GM18907 (cell line): Measurements from ENCODE around the gene CYB5D1.
A peak's percentile ranks its signal among the peaks of the same experiment; 100 is the strongest.

Experiments used
- ATAC-seq: cut with Tn5 transposase; IDR thresholded peaks from one replicate; pipeline ENCODE4 v1.9.1; 2021; ENCODE audit warnings: mild to moderate bottlenecking, moderate library complexity; ENCODE audit not compliant: unreplicated experiment

Gene CYB5D1

DNA sequence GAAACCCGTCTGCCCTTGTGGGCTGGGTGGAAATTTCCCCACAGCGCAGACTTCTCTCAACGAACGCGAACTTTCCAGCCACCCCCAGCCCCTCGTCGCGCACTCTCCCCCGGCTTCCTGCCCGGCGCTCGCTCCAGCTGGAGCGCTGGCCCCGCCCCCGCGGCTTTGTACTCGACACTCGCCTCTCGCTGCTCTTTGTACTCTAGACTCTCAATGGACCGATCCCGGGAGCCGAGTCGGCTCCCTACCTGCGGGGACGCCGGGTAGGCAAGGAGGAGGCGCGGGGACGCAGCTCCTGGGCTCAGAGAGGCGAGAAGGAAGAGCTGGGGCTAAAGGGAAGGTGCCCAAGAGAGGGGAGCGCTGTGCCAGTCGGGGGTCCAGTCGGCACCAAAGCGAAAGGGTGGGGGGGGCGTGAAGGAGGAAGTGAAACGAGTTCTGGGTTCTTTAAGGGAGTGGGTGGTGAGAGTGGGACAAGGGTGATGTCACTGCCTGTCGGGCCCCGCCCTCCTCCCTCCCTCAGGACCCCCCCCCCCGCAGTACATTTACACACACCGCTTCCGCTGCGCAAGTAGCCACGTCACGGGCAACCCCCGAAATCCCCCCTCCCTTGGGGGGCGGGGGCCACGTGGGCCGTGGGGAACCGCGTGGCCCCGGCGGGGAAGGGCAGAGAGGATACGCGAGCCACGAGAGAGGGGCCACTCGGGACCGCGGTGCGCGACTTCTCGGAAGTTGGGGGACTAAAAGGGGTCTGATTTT lies 14.1 kb upstream of the CYB5D1 start:
- peak; percentile 28 for ATAC-seq

DNA sequence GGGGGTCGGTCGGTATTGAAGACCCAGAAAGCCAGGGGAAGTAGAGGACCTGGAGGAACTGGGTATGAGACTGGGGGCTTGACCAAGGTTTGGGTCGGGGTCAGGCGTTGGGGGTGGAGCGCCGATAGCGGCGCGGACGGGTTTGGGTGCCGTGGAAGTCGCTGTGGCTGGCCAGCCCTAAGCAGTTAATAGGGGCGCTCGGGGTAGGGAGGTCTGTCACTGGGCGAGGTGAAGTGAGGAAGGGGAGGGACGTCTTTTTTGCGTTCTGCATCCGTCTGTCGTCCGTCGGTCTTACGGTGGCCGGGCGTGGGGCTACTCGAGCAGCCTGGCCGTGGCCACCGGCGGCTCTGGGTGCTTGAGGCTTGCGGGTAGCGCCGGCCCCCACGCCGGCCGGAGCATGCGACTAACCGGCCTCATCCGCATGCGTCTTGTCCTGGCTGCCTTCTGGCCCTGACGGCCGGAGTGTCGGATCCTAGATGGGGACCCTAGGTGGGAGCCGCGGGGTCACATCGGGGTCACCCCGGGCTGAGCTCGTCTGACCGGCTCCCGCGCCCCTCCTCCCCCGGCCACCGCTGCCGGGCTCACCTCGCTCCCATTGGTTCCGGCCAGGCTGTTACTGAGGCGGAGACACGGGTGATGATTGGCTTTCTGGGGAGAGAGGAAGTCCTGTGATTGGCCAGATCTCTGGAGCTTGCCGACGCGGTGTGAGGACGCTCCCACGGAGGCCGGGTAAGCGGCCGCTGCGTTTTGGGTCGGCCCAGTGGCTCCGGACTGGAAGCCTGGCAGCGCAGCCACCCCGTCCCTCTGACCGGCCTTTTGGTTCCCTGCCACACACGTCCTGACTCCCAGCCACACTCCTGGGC lies 13.3 kb upstream of the CYB5D1 start:
- peak; percentile 46 for ATAC-seq

GRCh38 chr17:7845359-7846062 lies 12.3 kb upstream of the CYB5D1 start:
- ATAC-seq = no peak

GRCh38 chr17:7846063-7846735 lies 11.6 kb upstream of the CYB5D1 start:
- no peak for ATAC-seq

DNA sequence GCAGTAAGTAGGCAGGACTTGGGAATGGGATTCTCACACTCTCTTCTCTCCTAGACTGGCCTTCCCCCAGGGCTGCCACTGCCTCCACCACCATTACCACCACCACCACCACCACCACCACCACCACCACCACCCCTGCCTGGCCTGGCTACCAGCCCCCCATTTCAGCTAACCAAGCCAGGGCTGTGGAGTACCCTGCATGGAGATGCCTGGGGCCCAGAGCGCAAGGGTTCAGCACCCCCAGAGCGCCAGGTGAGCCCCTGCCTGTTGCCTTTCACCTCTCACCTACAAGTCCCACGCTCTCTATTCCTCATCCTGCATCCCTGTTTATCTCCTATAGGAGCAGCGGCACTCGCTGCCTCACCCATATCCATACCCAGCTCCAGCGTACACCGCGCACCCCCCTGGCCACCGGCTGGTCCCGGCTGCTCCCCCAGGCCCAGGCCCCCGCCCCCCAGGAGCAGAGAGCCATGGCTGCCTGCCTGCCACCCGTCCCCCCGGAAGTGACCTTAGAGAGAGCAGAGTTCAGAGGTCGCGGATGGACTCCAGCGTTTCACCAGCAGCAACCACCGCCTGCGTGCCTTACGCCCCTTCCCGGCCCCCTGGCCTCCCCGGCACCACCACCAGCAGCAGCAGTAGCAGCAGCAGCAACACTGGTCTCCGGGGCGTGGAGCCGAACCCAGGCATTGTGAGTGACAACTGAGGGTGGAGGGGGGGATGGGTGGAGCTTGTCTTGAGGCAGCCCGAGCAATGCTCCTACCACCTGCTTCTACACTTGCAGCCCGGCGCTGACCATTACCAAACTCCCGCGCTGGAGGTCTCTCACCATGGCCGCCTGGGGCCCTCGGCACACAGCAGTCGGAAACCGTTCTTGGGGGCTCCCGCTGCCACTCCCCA lies 10.8 kb upstream of the CYB5D1 start:
- no peak for ATAC-seq

GRCh38 chr17:7848131-7848579 lies 9.6 kb upstream of the CYB5D1 start:
- no peak for ATAC-seq

DNA sequence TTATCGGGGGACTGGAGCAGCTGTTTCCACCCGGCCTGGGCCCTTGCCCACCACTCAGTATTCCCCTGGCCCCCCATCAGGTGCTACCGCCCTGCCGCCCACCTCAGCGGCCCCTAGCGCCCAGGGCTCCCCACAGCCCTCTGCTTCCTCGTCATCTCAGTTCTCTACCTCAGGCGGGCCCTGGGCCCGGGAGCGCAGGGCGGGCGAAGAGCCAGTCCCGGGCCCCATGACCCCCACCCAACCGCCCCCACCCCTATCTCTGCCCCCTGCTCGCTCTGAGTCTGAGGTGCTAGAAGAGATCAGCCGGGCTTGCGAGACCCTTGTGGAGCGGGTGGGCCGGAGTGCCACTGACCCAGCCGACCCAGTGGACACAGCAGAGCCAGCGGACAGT lies 9.1 kb upstream of the CYB5D1 start:
- ATAC-seq = no peak

GRCh38 chr17:7849130-7849750 lies 8.6 kb upstream of the CYB5D1 start:
- no peak for ATAC-seq

DNA sequence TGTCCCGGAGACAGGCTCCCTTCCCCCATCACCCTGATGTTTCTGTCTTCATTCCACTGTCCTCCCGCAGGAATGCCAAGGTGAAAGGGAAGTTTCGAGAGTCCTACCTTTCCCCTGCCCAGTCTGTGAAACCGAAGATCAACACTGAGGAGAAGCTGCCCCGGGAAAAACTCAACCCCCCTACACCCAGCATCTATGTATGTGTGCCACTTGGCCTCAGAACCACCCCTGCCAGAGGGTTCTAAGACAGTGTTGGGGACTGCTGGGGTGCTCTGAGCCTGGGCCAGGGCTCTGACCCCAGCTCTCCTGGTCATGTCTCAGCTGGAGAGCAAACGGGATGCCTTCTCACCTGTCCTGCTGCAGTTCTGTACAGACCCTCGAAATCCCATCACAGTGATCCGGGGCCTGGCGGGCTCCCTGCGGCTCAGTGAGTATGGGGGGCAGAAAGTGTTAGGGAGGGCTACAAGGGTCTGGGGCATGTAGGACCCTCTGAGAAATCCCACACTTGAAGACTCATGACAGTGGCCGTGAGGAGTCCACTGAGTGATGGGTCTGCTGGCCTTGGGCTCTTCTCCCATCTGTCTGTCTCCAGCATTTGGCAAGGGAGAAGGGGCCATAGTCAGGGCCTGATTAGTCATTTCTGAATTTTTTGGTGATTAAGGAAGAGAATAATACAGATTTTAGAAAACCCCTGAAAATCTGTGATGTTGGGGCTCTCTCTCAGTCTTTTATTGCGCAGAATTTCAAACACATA lies 7.9 kb upstream of the CYB5D1 start:
- no peak for ATAC-seq

GRCh38 chr17:7850701-7851437 lies 6.9 kb upstream of the CYB5D1 start:
- ATAC-seq = peak; percentile 10

GRCh38 chr17:7851438-7852261 lies 6.2 kb upstream of the CYB5D1 start:
- peak; percentile 60 for ATAC-seq

DNA sequence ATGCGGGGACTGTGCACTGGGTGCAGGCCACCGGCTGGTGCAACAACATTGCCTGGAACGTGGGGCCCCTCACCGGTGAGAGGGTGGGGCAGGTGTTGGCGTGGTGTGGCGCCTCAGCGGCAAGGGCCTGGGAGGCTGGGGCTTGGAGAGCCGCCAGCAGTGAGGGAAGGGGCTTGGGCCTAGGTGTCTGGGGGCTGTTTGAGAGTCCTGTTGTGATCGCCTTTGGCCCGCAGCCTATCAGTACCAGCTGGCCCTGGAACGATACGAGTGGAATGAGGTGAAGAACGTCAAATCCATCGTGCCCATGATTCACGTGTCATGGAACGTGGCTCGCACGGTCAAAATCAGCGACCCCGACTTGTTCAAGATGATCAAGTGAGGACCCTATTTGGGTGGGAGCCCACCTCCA lies 5.5 kb upstream of the CYB5D1 start:
- no peak for ATAC-seq

DNA sequence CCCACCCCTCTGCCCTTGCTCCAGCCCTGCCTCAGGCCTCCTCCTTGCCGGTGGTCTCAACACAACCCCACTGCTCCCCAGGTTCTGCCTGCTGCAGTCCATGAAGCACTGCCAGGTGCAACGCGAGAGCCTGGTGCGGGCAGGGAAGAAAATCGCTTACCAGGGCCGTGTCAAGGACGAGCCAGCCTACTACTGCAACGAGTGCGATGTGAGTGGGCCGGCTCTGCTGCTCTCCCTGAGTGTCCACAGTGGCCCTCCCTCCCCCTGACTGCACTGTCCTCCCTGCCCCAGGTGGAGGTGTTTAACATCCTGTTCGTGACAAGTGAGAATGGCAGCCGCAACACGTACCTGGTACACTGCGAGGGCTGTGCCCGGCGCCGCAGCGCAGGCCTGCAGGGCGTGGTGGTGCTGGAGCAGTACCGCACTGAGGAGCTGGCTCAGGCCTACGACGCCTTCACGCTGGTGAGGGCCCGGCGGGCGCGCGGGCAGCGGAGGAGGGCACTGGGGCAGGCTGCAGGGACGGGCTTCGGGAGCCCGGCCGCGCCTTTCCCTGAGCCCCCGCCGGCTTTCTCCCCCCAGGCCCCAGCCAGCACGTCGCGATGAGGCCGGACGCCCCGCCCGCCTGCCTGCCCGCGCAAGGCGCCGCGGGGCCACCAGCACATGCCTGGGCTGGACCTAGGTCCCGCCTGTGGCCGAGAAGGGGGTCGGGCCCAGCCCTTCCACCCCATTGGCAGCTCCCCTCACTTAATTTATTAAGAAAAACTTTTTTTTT lies 4.7 kb upstream of the CYB5D1 start:
- no peak for ATAC-seq

- no peak for ATAC-seq
Observed at GRCh38 chr17:7853691-7854038, 4.1 kb upstream of the CYB5D1 start.

- no peak for ATAC-seq
Observed at GRCh38 chr17:7854078-7854777, 3.6 kb upstream of the CYB5D1 start.
